NCI-H146 (cell line): ENCODE measurements around the gene DCAF15.

Source experiments
- DNase-seq: peaks from one replicate; lab custom pipeline; 2025; lab: John Stamatoyannopoulos, UW

The DCAF15 gene

GRCh38 chr19:13995017-13995728 is 42.9 kb downstream of the DCAF15 start:
- no peak for DNase-seq

DNA sequence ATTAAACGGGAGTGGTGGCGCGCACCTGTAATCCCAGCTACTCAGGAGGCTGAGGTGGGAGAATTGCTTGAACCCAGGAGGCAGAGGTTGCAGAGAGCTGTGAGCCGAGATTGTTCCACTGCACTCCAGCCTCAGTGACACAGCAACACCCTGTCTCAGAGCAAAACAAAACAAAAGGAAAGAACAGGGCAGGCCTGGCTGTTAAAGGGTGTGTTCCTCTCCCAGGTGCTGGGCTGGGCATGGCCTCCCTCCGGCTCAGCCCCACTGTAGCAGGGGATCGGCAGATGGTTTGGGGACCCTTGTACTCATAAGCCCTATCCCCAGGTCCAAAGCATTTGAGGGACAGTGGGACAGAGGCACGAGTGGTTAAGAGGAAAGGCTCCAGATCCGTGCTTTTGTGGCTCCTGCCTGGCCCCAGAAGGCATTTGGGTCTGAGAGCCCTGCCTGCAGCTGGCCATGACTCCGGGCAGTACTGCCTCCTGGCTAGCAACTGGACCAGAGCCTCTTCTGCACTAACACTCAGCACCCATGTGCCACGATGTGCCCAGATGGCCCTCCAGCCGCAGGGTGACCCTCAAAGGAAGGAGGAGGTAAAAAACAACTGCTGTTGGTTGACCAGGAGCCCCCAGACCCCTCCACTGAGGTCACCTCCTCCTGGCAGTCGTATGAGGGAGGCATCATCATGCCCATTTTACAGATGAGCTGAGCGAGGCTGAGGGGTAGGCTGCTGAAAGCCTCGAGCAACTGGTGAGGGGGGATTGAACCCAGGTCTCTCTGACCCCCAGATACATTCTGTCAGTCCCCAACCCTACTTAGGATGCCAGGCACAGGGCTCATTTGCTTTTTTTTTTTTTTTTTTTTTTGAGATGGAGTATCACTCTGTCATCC is 43.8 kb downstream of the DCAF15 start:
- no peak for DNase-seq

DNA sequence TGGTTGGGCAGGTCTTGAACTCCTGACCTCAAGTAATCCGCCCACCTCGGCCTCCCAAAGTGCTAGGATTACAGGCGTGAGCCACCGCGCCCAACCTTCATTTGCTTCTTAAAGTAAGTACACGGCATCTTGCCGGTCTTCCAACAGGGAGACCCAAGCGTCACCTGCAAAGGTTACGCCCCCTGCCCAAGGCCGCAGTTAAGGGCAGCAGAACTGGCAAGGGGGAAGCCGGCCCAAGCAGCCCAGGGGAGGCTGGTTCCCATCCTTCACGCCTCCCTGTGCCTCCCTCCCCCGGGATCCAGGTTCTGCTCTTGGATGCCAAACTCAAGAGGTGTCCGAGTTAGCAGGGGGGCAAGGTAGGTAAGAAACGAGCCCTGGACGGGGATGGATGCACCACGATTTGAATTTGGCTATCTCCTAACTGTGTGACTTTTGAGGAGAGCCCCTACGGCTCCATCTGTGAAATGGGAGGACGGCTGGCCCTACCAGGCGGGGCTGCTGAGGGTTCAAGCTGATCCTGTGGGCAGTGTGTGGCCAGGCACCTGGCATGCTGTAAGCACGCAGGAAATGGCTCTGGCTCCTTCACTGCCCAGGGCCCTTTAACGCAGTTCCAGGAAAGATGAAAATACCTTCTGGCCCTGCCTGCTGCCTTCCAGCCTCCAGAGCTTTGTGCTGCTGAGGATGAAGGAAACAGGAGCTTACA is 44.8 kb downstream of the DCAF15 start:
- no peak for DNase-seq

GRCh38 chr19:13997631-13997962 is 45.3 kb downstream of the DCAF15 start:
- DNase-seq, result no peak

DNA sequence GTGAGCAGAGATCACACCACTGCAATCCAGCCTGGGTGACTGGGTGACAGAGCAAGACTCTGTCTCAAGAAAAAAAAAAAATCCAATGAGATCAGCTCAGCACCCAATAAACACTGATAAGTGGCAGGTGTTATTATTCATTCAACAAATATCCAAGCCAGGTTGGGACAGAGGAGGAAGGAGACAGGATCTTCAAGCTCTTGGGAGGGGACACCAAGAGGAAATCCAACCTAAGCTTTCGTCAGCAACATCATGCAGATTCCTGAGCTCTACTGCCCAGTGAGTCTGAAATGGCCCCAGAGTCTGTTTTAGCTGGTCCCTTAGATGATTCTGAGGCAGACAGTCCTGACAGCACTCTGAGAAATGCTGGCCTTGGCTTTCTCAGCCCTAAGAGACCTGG is 46.1 kb downstream of the DCAF15 start:
- no peak for DNase-seq

DNA sequence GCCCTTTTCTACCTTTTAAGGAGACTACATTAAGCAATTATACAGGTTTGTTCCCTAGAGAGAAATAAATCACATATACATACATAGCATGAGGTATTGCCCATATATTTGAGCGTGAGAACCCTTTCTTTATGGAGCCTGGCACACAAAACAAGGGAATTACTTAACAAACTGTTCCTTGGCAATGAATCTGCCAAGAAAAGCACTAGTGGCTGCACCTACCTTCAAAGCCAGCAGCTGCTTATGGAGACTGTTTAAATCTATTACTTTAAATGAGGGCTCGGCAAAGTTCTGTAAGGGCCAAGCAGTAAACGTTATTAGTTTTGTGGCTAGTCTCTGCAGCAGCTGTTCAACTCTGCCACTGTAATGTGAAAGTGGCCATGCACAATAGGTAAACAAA is 46.8 kb downstream of the DCAF15 start:
- DNase-seq, result no peak

DNA sequence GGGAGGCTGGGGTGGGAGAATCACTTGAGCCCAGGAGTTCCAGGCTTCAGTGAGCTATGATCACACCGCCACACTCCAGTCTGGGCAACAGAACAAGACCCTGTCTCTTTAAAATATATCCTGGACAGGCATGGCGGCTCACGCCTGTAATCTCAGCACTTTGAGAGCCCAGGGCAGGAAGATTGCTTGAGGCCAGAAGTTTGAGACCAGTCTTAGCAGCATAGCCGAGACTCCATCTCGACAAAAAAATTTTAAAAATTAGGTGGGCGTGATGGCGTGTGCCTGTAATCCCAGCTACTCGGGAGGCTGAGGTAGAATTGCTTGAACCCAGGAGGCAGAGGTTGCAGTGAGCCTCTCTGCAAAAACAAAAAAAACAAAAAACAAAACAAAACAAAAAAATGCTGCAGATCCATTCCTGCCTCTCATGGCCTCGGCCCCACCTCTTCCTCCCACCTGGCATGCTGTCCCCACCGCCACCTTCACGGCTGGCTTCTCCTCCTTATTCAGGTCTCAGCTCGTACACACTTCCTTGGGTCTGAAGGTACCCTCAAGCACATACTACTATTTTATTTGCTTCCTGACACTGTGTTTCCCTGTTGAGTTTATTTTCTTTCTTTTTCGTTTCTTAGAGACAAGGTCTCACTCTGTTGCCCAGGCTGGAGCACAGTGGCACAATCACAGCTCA is 48.5 kb downstream of the DCAF15 start:
- no peak for DNase-seq

DNA sequence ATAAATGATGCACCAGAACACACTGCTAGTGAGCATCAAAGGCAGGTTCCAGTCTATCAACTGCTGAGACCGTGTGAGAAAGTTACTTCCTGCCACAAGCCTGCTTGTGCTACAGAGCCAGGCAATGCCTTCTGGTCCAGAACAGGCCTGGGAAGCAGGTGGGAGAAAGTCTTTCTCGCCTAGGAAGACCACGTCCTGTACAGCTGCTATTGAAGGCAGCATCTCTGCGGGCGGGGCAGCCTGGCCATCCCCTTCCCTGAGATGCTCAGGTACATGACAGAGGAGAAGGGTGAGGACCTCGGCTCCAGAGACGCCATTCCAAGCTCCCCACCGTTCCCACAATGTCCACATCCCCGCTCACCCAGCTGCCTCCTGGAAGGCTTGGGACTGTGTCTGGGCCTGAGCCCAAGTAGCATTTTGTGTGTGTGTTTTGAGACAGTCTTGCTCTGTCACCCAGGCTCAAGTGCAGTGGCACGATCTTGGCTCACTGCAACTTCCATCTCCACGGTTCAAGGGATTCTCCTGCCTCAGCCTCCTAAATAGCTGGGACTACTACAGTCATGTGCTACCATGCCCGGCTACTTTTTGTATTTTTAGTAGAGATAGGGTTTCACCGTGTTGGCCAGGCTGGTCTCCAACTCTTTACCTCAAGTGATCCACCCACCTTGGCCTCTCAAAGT is 50.4 kb downstream of the DCAF15 start:
- no peak for DNase-seq

- no peak for DNase-seq
These were observed 51.1 kb downstream of the DCAF15 start for GRCh38 chr19:14003251-14004055.

DNA sequence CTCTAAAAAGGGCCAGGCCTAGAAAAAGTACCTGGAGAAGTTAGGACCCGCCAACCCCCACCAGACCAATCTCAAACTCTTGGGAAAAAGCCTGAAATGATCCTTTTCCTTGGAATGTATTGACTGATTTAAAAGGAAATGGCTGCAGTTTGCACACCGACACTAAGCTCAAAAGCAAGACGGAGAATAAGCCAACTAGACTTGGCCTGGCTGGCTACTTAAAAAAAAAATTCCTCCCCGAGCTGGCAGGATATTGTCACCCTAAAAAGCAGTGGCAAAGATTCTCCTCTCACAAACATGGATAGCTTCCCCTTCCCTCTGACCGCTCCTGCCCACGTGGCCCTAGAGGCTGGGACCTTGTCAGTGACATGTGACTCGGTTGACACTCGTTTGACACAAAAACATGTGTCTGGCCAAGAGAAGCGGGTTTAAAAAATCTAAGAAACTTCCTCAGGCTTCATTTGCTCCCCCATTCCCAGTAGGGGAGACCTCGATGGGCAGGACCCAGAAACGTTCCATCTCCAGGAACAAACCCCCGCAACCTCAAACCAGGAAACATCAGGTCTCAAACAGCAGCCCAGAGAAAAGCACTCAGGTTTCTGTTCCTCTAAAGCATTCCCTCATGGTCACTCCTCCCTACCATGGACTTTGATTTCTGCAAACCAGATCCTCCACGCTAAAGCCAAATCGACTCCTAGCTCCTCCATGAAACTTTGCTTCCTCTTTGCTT is 52.5 kb downstream of the DCAF15 start:
- DNase-seq, result no peak

GRCh38 chr19:14005349-14006084 is 53.2 kb downstream of the DCAF15 start:
- peak; percentile 89 for DNase-seq

DNA sequence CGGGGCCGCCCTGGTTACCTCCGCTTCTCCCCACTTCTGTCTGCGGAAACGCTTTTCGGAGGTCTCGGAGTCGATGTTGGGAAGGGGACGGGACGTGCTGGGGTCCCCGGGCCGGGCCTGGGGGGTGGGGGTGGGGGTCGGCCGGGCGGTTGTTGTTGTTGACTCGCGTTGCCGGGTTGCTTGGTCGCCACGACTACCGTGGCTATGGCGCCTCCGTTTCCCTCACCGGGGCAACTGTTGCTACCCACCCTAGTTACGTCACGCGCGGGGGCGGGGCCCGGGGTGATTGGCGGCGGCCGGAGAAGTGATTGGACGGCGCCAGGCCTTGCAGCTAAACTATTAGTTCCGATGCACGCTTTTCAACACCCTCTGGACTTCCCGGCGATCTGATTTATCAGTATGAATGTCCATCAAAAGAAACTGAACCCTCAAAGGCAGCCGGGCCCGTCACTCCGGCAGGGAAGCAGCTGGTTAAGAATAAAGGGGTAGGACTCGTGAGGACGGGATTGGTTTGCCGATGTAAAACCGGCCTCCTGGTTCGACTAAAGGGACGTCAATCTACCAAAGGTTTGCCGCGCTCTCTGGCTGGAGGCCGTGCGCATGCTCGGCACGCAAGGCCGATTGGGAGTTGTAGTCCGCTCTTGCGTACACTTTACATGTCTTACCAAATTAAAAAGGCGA is 53.9 kb downstream of the DCAF15 start, which contains the start of gene RFX1:
Gene RFX1 (minus strand): TSS at position 236 of the 681 bp plus-strand sequence. CDS start 12,477 bp downstream, outside the sequence.
- DNase-seq, result peak; percentile 100

DNA sequence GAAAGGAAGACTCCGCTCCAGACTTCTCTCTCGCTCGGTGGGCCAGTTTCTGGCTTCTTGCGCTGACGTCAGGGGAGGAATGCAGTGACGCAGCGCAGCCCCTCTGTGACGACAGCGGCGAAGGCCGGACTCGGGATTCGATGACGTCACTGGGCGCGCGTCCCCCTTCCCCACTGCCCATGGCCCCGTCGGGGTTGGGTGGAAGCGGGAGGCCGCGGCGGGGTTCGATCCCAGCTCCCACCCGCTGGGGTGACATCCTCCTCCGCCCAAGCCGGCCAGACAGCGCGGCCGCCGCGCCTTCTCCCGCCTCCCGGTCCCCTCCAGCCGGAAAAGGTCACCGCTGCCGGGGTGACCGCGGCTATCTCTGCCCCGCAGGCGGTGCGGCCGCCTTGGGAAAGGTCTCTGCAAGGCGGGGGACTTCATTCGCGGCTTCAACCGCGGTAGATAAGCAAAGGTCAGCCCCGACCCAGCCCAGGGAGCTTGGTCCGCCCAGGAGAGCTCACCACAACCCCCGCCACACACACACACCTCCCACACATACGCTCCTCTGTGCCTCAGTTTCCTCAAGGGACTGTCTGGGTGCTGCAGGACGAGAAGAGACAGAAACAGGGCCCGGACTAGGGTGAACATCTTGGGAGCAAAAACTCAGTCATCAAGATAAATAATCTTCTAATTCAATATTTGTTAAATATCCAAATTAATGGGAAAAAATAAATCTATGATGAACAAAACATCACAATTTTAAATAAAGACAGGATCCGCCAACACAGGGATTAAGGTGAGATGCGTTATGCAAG is 54.7 kb downstream of the DCAF15 start:
- peak; percentile 97 for DNase-seq
